ENCODE results near the gene ADARB1. TPM values are rescaled to one million over a fixed set of nuclear protein-coding genes. Genes with fewer than 3 reads are reported as not detected.
"Not testable (repeated sequence)": the region's sequence is repeated elsewhere in the genome, so short reads cannot be mapped to it uniquely, and the experiment has no call there.

The ADARB1 gene, protein sequence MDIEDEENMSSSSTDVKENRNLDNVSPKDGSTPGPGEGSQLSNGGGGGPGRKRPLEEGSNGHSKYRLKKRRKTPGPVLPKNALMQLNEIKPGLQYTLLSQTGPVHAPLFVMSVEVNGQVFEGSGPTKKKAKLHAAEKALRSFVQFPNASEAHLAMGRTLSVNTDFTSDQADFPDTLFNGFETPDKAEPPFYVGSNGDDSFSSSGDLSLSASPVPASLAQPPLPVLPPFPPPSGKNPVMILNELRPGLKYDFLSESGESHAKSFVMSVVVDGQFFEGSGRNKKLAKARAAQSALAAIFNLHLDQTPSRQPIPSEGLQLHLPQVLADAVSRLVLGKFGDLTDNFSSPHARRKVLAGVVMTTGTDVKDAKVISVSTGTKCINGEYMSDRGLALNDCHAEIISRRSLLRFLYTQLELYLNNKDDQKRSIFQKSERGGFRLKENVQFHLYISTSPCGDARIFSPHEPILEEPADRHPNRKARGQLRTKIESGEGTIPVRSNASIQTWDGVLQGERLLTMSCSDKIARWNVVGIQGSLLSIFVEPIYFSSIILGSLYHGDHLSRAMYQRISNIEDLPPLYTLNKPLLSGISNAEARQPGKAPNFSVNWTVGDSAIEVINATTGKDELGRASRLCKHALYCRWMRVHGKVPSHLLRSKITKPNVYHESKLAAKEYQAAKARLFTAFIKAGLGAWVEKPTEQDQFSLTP
- 27.0 and 32.0 TPM in 2 replicates for total RNA-seq

DNA sequence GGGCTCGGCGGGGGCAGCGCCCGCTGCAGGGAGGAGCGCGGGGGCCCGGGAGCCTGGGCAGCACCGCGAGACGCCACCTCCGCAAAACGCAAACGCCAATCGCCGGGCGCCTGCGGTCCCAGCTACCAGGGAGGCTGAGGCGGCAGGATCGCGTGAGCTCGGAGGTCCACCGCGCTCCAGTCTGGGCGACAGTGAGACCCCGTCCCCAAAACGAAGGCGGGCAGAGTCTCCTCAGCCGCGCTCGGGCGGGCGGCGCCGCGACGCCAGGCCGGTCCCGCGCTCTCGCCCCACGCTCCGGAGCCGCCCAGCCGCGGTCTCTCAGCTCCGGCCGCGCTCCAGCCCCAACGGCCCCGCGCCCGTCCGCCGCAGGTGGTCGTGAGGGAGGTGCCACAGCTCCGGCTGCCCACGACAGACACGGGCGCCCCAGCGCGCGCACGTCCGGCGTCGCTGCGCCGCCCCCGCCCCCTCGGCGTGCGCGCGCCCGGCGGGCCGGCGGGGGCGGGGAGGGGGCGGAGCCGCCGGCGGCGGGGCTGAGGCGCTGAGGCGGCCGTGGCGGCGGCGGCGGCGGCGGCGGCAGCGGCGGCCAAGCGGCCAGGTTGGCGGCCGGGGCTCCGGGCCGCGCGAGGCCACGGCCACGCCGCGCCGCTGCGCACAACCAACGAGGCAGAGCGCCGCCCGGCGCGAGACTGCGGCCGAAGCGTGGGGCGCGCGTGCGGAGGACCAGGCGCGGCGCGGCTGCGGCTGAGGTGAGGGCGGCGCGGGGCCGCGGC lies at the start of gene ADARB1:
TSS of gene ADARB1 (plus strand) at position 533 of the 770 bp plus-strand sequence. CDS start 97,077 bp downstream, outside the sequence.
- DNase-seq: peak; percentile 72

DNA sequence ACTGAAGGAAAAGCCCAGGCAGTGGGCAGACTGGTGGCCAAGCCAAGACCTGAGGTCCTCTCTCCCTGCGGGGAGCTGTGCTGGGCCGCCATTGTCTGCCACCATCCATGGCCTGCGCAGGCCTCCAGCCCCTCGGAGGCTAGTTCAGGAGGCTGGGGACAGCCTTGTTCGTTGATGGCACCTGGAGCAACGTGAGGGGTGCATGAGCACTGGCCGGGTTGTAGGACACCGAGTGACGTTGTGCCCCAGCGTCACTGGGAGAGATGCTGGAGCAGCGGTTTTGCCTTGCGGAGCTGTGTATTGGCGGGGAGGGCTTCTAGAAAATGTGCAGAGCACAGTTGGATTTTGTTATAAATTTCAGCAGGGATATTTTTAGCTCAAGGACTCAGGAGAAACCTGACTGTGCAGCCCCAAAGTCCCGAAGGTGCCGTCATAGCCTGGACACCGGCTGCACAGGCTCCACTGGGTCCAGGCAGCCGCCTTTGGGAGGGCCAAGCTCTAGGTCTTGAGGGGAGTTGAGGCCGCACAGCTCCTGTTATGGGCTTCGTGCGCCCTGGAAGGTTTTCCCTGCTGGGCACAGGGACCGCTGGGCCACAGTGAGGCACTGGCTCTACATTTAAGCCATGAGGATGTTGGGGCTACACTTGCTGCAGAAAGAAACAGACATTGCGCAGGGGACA lies 48.2 kb upstream of the ADARB1 start:
- DNase-seq: no peak

DNA sequence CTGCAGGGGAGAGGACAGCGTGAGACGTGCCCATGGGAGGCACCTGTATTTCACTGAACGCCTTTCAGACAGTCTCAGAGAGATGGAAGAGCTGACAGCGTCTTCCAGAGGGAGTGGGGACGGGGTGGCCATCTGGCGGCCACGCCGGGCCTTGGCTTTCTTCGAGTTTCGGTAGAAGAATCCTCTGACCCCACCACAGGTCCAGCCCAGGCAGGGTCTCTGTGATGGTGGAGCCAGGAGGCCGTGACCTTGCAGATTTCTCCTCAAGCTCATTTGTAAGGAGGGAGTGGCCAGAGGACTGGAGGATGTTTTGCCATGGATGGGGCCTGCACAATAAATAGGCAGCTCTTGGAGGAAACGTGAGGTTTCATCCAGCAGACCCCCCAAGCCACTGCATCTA lies 47.6 kb upstream of the ADARB1 start:
- no peak for DNase-seq

DNA sequence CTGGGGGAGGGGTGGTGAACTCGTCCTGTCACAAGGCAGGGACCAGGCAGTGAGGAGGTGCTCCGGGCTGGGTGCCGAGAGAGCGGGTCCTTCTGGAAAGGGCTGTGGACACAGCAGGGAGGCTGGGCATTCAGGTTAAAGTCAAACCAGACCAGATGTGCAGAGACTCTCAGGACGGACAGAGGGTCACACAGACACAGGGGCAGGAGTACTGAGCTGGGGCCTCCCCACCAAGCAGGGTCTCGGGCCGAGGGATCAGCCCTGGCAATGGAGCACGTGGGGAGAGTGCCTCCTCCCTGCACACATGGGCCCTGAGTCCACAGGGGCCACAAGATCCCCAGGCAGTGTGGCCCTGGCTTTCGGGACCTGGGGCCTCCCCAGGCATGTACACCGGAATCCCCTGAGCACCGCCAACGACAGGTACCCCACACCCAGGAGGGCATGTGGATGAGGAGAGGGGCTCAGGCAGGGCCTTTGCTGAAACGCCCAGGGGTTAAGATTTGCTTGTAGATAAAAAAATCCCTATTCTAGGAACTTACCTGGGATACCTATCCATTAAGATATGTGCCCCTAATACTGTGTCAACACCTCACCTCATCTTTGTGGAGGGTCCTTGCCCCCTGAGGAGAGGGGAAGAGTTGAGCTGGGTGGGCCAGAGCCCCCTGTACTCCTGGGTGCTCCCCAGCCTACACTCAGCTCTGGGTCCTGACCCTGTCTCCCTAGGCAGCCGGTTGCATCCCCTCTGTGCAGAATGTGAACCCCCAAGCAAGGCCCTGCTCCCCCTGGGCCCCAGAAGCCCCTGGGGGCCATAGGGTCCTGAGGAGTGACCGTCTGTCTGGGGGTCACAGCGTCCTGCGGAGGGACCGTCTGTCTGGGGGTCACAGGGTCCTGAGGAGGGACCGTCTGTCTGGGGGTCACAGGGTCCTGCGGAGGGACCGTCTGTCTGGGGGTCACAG lies 46.9 kb upstream of the ADARB1 start:
- no peak for DNase-seq

DNA sequence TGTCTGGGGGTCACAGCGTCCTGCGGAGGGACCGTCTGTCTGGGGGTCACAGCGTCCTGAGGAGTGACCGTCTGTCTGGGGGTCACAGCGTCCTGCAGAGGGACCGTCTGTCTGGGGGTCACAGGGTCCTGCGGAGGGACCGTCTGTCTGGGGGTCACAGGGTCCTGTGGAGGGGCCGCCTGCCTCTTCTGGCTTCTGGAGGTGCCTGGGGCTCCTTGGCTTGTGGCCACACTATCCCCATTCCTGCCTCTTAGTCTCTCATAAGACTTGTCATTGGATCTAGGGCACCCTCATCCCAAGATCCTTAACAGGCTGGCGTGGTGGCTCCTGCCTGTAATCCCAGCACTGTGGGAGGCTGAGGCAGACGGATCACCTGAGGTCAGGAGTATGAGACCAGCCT lies 45.7 kb upstream of the ADARB1 start:
- DNase-seq: not testable (repeated sequence)

DNA sequence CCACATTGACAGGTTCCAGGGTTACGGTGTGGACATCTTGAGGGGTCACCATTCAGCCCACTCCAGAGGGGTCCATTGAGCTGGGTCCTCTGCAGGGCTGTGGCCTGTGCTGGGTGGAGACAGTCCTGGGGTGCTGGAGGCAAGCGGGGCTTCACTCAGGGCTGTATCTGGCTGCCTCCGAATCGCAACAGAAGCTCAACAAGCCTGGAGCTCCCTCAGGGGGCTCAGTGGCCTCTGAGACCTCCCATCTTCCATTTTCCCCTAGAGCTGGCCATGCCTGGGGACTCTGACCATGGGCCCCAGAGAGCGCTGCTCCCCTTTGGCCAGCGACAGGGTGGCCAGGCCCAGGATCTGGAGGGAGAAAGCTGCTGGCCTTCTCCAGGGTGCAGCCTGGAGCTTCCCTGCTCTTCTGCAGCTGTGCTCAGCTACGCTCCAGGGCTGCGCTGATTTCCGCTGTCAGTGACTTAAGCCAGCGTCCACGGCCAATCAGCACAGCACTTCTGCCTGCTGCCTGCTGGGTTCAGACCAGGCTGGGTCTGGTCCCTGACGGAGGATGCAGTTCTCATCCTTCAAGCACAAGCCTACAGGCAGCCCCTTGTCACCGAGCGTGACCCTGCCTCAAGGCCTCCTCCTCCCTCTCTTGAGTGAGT lies 45.0 kb upstream of the ADARB1 start:
- no peak for DNase-seq

DNA sequence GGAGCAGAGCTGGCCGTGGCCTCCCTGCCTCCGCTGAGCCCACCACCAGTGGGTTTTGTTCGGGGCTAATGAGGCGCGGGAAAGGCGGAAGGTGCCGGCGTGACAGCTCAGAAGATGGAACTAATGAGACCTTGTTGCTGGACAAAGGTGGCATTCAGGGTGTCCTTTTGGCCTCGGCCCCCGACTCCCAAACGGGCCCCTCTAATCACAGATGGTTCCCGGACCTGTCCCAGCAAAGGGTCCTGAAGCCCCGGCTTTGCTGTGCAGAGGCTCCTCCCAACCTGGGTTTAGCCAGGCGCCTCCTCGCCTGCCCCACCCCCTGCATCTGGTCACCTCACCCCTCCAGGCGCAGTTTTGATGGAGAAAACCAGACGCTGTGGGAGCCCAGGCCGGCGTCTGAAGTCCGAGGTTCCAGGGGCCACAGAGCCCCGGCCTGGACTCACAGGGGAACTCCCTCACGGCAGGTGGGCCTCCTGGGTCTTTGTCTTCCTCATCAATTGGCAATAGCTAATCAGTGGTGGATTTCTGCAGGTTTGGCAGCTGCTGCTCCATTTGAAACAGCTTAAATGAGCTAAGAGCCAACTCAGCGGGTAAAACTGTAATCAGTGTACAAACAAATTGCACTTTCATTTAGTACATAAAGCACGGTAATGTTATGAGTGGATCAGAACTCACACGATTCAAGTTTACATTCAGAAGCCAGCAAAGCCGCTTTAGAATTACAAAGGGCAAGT lies 44.3 kb upstream of the ADARB1 start:
- no peak for DNase-seq

DNA sequence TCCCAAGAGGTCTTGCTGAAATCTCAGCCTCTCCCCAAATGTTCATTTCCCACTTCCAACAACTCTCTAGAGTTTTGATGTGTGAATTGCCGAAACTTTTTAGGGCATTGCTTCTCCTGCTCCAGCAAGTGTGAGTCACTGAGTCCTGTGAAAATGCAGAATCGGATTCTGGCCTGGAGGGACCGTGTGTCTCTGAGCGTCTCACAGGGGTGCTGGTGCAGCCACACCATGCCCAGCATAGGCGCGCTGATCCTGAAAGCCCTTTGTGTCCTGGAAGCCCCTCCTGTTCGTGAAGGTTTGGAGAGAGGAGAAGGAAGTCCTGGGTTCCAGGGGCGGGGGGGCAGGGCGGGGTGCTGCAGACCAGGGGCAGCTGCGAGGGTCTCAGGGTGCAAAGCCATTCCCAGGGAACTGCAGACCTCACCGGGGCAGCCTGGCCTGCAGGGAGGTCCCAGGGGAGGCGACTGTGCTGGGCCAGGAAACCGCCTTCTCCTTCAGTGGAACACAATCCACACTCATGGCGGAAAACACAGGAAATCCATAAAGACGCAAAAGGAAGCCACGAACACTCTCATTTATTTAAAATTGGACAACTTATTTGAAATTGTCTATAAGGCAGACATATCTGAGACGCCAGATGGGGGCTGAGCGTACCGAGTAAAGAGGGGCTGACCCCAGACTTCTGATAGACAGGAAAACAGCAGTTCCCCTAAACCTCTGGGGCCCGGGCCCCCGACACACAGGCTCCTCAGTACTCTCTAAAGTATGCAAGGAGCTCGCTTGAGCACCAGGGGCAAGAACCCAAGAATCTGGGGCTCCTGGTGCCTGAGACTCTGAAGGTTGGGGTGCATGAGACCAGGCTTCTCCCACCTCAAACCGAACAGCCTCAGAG lies 43.5 kb upstream of the ADARB1 start:
- DNase-seq: peak; percentile 62

DNA sequence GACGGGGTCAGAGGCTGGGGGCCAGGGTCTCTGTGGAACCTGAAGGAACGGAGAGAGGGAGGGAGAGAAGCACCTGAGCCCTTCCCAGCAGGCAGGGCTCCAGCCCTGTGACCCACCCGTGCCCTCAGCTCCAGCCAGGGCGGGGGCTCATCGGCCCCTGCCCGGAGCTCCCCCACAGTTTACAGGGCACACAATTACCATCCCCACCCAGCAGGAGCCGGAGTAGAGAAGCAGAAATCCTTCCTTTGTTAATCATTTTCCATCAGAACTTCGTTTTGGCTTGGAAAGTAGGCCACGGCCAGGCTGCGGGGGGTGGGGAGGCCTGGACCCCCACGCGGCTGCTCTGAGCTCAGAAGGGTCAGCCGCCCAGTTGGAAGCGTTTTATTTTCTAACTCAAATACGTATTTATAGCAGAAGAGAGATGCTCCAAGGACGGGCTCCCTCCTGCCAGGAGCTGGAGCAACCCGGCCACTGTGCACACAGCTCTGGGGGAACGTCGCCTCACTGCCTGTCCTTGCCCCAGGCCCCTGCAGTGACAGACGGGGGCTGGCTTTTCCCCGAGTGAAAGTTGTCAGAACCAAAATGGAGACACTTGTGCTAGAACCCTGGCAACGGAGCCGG lies 42.7 kb upstream of the ADARB1 start:
- no peak for DNase-seq

DNA sequence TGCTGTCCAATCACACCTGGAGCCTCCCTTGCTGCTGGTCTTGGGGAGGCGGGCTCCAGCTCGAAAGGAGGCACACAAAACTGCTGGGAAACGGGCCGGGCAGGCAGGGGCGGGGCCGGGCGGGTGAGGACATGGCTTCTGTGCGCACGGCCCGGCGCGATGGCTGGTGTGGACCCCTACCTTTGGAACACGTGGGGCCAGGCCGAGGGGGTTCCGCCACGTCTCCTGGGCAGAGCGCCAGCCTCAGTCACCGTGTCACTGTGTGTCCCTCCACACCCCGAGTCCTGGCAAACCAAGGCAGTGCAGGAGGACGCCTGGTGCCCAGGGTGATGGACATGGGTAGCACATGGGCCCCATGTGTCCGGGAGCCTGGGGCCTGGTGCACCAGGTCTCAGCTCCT lies 42.0 kb upstream of the ADARB1 start:
- DNase-seq: no peak

DNA sequence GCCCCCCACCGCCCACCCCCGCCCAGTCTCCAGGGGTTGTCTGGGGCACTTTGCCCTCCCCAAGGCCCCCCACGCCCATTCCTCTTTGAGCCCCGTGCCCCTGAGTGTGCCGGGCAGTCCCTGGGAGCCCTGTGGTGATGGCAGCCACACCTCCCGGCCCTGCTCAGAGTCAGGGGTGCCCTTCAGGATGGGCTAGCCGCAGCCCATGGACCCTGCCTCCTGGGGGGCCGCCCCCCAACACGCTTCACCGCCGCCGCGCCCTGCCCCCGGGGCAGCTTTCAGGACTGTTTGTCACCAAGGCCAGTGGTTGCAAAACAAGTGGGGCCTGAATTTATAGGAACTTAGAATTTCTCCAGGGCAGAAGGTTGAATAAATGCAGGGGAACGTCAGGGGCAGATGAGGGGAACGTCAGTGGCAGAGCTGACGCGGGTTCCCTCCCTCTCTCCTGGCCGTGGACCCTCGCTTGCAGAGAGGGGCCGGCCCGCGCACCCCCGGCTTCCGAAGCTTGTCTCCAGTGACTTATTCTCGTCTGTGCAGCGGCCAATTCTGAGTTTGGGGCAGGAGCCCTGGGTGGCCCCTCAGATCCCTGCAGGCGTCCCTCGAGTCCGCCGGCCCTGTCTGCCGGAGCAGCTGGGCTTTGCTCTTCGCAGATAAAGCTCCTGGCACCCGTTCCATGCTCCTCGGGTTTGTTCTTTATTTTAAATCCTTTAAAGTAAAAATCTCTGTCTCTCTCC lies 41.2 kb upstream of the ADARB1 start:
- no peak for DNase-seq

DNA sequence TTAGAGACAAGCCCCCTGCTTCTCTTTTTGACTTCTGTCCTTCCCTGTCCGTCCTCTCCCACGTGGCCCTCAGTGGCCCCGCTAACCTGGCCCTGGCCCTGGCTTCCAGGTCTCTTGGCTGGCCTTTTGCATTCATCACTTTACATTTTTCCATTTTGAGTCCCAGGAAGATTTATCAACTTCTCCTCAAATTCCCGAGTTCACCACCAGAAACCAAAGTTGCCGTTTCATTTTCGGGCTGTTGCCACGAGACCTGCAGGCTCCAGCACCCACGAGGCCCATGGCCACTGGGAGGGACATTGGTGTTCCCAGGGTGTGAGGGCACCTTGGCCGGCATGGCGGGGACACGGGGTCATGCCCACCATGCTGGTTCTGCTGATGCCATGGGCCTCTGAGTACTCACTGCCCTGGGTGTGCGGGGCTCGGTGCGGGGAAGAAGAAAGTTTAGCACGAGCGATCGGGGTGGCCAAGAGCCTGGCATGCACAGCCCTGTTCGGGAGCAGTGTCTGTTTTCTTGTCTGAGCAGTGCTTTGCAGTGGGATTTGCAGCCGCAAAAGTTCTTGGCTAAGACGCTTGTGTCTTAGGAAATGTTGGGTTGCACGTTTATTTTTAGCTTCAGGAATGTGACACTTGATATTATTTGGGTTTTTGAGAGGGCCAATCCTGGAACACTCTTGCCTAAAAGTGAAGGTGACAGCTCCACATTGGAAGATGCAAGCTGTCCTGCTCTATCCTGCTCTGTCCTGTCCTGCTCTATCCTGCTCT lies 40.4 kb upstream of the ADARB1 start:
- DNase-seq: no peak

DNA sequence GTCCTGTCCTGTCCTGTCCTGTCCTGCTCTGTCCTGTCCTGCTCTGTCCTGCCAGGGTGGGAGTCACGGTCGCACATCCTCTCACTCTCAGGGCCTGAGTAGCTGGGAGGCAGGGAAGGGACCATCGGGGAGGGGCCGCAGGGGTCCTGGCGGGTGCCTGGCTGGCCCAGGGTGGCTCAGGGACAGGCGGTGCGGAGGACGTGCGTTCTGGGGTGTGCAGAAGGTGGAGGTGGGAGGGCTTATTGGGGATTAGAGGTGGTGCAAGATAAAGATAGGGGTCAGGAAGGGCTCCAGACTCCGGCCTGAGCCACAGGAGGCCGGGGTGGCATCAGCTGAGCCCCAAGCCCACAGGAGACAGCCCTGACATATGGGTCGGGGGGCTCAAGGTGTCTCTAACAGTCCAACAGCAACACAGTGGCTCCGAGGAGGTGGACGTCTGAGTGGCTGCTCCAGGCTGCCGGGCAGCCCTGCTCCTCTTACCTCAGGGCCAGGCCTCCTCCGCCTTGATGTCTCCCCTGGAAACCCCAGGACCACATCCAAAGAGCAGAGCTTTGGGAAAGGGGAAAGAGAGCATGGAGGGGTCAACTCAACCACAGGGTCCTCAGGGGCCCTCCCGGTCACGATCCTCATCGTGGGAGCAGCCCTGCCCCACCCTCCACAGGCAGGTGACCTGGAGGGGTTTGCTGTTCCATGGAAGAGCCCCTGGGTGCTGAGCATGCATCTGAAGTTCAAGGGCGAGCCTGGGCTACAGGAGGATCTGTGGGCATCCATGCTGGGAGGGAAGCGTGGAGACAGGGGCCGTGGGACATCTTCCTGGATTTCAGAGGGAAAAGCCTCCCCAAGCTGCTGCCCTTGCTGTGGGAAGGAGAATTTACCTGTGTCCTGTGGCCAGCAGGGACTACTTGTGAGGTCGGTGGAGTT lies 39.6 kb upstream of the ADARB1 start:
- DNase-seq: no peak

DNA sequence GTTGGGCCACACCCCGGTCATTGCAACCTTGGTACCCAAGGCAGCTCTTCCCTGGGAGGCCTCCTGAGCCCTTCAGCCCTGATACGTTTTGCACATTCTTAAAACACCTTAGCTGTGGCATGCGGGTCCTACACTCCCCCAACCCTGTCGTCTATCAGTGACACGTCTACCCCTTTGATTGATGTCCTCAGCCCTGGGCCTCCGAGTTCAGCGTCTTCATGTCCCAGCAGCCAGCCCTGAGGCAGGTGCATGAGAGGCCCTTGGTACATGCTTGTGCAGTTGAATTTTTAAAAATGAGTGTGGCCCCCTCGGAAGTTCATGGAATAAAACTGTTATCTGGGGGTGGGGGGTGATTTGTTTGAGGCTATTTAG lies 38.9 kb upstream of the ADARB1 start:
- DNase-seq: no peak

DNA sequence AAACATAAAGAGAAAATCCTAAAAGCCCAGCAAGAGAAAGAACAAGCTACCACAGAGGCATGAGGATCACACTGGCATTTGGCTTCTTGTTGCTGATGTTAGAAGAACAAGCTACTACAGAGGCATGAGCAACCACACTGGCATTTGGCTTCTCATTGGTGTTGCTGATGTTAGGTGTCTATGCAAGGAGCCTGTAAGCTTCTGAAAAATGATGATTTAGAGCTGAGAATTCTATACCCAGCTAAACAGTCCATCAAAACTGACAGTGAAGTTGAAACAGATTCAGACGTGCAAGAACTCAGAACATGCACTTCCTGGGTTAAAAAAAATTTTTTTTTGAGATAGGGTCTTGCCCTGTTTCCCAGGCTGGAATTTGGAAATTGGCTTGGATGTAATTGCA lies 37.8 kb upstream of the ADARB1 start:
- DNase-seq: no peak

DNA sequence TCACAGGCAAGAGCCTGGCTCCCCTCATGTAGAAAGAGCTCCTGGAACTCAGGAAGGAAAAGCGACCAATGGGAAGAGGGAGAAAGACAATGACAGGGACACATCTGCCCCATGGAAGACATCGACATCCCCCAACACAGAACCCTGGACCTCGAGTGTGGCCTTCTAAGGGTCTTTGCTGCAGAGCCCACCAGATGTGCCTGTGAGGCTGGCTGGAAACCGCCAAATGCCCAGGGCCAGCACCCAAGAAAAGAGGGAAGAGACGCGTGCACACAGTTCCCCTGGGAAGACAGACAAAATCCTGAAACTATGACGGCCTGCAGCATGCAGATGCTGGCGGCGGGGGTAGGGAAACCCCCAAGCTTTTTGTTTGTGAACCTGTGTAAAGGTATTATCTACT lies 36.4 kb upstream of the ADARB1 start:
- no peak for DNase-seq

Measured in dermis blood vessel endothelial cell (primary cell).